ENCODE measurements around the gene EFL1. TPM values are rescaled to one million over a fixed set of nuclear protein-coding genes. Genes with fewer than 3 reads are reported as not detected.
"Not testable (repeated sequence)": the region's sequence is repeated elsewhere in the genome, so short reads cannot be mapped to it uniquely, and the experiment has no call there.

The EFL1 gene
- total and polyA plus RNA-seq, 2 of the 4 experiments (the other 2 are of a cell fraction) = 10.1 to 24.6 TPM

- H4K20me1 ChIP-seq (ENCODE audit: insufficient read depth, low read length); H3K36me3 ChIP-seq (ENCODE audit: control insufficient read depth, insufficient read depth, low read length); POLR2A ChIA-PET (ENCODE audit: unreplicated experiment); H4K5ac ChIP-seq (ENCODE audit: low read depth, low read length); DNase-seq; H3K79me1 ChIP-seq (ENCODE audit: low read depth in 1 of 2, low read length in 2 of 2); H2BK15ac ChIP-seq (ENCODE audit: low read depth, low read length); H3K27ac ChIP-seq (ENCODE audit: insufficient read depth, low read length); H4K91ac ChIP-seq (ENCODE audit: insufficient read depth, low read depth, low read length); H2BK120ac ChIP-seq (ENCODE audit: low read depth, low read length); H2AFZ ChIP-seq (replicated peaks; ENCODE audit: low read length, poor library complexity); H2BK20ac ChIP-seq (ENCODE audit: low read depth, low read length); in situ Hi-C loops (cut with MboI; ENCODE audit: low sequenced_read_pairs); H3K4me2 ChIP-seq (ENCODE audit: low read depth, low read length); CTCF ChIA-PET; H3K4me1 ChIP-seq (ENCODE audit: control insufficient read depth, insufficient read depth, low read length); H3K9ac ChIP-seq (ENCODE audit: low read depth, low read length); H3K56ac ChIP-seq (ENCODE audit: extremely low read depth, insufficient read depth, low read length); H3K23ac ChIP-seq (ENCODE audit: low read depth, low read length); H3K18ac ChIP-seq (ENCODE audit: low read depth, low read length); H3K14ac ChIP-seq (replicated peaks; ENCODE audit: low read depth, low read length); H4K8ac ChIP-seq (ENCODE audit: low read depth in 2 of 2, low read length in 2 of 2); H2AK9ac ChIP-seq (replicated peaks; ENCODE audit: low read depth, low read length, poor library complexity); BruUV-seq (replicated peaks); ATAC-seq (ENCODE audit: low read depth); H3K4me3 ChIP-seq (ENCODE audit: insufficient read depth, low read depth, low read length); H3K9me3 ChIP-seq (ENCODE audit: control insufficient read depth, insufficient read depth, low read length); intact Hi-C loops (cut with micrococcal nuclease); H2AK5ac ChIP-seq (ENCODE audit: low read depth, low read length); dilution Hi-C loops (cut with HindIII; ENCODE audit: low sequenced_read_pairs, unreplicated experiment); H2BK5ac ChIP-seq (ENCODE audit: low read depth, low read length, poor library complexity, severe bottlenecking); H3K4ac ChIP-seq (ENCODE audit: low read depth, low read length); H3K9me1 ChIP-seq (ENCODE audit: insufficient read depth, low read length): not testable (repeated sequence)
- WGBS, 2 experiments (ENCODE audit: extremely low coverage in 2 of 2, insufficient read length in 1 of 2) = no CpG with 5 or more reads among the region's 5 CpGs
- peaks cover 25% of the 10 kb centered on the region for H3K27me3 ChIP-seq (ENCODE audit: control insufficient read depth, insufficient read depth, low read length)
Observed at GRCh38 chr15:82311321-82311720, 48.8 kb upstream of the EFL1 start.
